HepG2 (cell line): Measurements from ENCODE around the gene DLX3. TPM values are rescaled to one million over a fixed set of nuclear protein-coding genes. Genes with fewer than 3 reads are reported as not detected.

Source experiments
- BHLHE40 ChIP-seq: IDR thresholded peaks from 2 replicates; pipeline ENCODE4 v1.6.1; 2011; ENCODE audit warnings: low read length, improper control_type of control experiment
- CREM ChIP-seq, 2 experiments: sonication (generic) in 1 of 2; formaldehyde crosslinking in 1 of 2; IDR thresholded peaks; 2 replicates each; pipeline versions ENCODE4 v1.4.0 to v1.6.1; 2016 to 2020; ENCODE audit warnings: antibody characterized with exemption in 1 of 2, mild to moderate bottlenecking in 1 of 2, missing genetic modification reagents in 1 of 2
- DBP ChIP-seq: sonication (generic); formaldehyde crosslinking; IDR thresholded peaks from 2 replicates; pipeline ENCODE4 v1.4.0; 2020; ENCODE audit warnings: missing genetic modification reagents; ENCODE audit errors: not compliant biosample characterization
- EEA1 ChIP-seq: sonication (generic); formaldehyde crosslinking; IDR thresholded peaks from 2 replicates; pipeline ENCODE4 v1.5.1; 2020; ENCODE audit warnings: mild to moderate bottlenecking, missing genetic modification reagents, borderline replicate concordance
- ETV5 ChIP-seq: IDR thresholded peaks from 2 replicates; pipeline ENCODE4 v1.6.1; 2018; ENCODE audit warnings: missing biosample characterization, missing genetic modification reagents, inconsistent platforms, borderline replicate concordance
- FOSL1 ChIP-seq: sonication (generic); formaldehyde crosslinking; IDR thresholded peaks from 2 replicates; pipeline ENCODE4 v1.9.0; 2021; ENCODE audit warnings: missing genetic modification reagents, borderline replicate concordance
- FOXO1 ChIP-seq: sonication (generic); formaldehyde crosslinking; IDR thresholded peaks from 2 replicates; pipeline ENCODE4 v1.4.0; 2020; ENCODE audit warnings: missing genetic modification reagents
- GABPA ChIP-seq, 2 experiments: IDR thresholded peaks; 2 replicates each; pipeline ENCODE4 v1.6.1; 2011 to 2016; ENCODE audit warnings: low read depth in 2 of 2, low read length in 1 of 2, missing biosample characterization in 1 of 2, missing genetic modification characterization in 1 of 2
- GABPB1 ChIP-seq: IDR thresholded peaks from 2 replicates; pipeline ENCODE4 v1.6.1; 2016; ENCODE audit warnings: mild to moderate bottlenecking, missing genetic modification reagents, moderate library complexity, missing compliant biosample characterization
- HIVEP1 ChIP-seq: sonication (generic); formaldehyde crosslinking; IDR thresholded peaks from 2 replicates; pipeline ENCODE4 v1.4.0; 2020; ENCODE audit warnings: mild to moderate bottlenecking, missing genetic modification reagents
- MXD4 ChIP-seq: IDR thresholded peaks from 2 replicates; pipeline ENCODE4 v1.6.1; 2016; ENCODE audit warnings: mild to moderate bottlenecking, missing biosample characterization, missing genetic modification reagents
- NPAS2 ChIP-seq: sonication (generic); formaldehyde crosslinking; IDR thresholded peaks from 2 replicates; pipeline ENCODE4 v1.8.0; 2022; ENCODE audit warnings: mild to moderate bottlenecking, missing genetic modification reagents, borderline replicate concordance
- NR2C2 ChIP-seq: sonication (generic); formaldehyde crosslinking; IDR thresholded peaks from 2 replicates; pipeline ENCODE4 v1.4.0; 2020; ENCODE audit warnings: missing genetic modification reagents, mild to moderate bottlenecking, moderate library complexity, borderline replicate concordance
- RFXANK ChIP-seq: IDR thresholded peaks from 2 replicates; pipeline ENCODE4 v1.6.1; 2016
- RXRB ChIP-seq: IDR thresholded peaks from 2 replicates; pipeline ENCODE4 v1.6.1; 2016; ENCODE audit warnings: borderline replicate concordance, missing genetic modification reagents, missing compliant biosample characterization
- SOX5 ChIP-seq: IDR thresholded peaks from 2 replicates; pipeline ENCODE4 v1.6.1; 2016; ENCODE audit warnings: borderline replicate concordance
- TBX3 ChIP-seq: fragments of 450-650 bp; IDR thresholded peaks from 2 replicates; pipeline ENCODE4 v1.6.1; 2017; ENCODE audit warnings: antibody characterized with exemption, mild to moderate bottlenecking, inconsistent platforms, borderline replicate concordance
- TEAD3 ChIP-seq: optimal IDR thresholded peaks from 2 replicates; pipeline ENCODE3; 2016; ENCODE audit warnings: borderline replicate concordance
- ZBTB34 ChIP-seq: sonication (generic); formaldehyde crosslinking; IDR thresholded peaks from 2 replicates; pipeline ENCODE4 v1.8.0; 2022; ENCODE audit warnings: mild to moderate bottlenecking, missing genetic modification reagents
- ZBTB7B ChIP-seq: sonication (generic); formaldehyde crosslinking; IDR thresholded peaks from 2 replicates; pipeline ENCODE4 v1.4.0; 2020; ENCODE audit warnings: missing genetic modification reagents
- ZFX ChIP-seq: sonication (generic); formaldehyde crosslinking; IDR thresholded peaks from 2 replicates; pipeline ENCODE4 v1.4.0; 2020; ENCODE audit warnings: mild to moderate bottlenecking, low read depth, missing genetic modification reagents, moderate library complexity
- polyA plus RNA-seq, 8 experiments: library from polyadenylated mRNA; depleted of rRNA in 3 of 8; stranded (reverse) in 7 of 8; unstranded in 1 of 8; fragments of >200 nt; fragmentation: Illumina TruSeq in 4 of 8; extraction: Trizol in 4 of 8; gene quantifications; 2 replicates each; pipeline versions ENCODE4 v1.2.1 to v1.2.3, GENCODE V29; 2011 to 2016; ENCODE audit warnings: low read depth in 4 of 8, missing spikeins in 1 of 8, mixed read lengths in 1 of 8; ENCODE audit not compliant: insufficient read depth in 1 of 8
- total RNA-seq, 5 experiments: library from RNA; depleted of rRNA; stranded (reverse); fragments of >200 nt; fragmentation: Illumina TruSeq; extraction: Trizol; gene quantifications; 2 replicates each; pipeline ENCODE4 v1.2.3, GENCODE V29; 2016; ENCODE audit warnings: low read depth in 1 of 5
- TF ChIP-seq, protein P1 (sequence below): sonication (generic); formaldehyde crosslinking; conservative IDR thresholded peaks from 2 replicates; pipeline ENCODE4 v1.4.0; 2020; ENCODE audit warnings: missing genetic modification reagents
- TF ChIP-seq, protein P2 (sequence below): IDR thresholded peaks from 2 replicates; pipeline ENCODE4 v1.6.1; 2016; ENCODE audit warnings: low read depth, borderline replicate concordance

Gene DLX3
- total and polyA plus RNA-seq, 2 of the 13 experiments (the other 11 are each of a cell fraction or from before 2014, with no cell fraction given) = 0.03 TPM; not detected in 1

DNA sequence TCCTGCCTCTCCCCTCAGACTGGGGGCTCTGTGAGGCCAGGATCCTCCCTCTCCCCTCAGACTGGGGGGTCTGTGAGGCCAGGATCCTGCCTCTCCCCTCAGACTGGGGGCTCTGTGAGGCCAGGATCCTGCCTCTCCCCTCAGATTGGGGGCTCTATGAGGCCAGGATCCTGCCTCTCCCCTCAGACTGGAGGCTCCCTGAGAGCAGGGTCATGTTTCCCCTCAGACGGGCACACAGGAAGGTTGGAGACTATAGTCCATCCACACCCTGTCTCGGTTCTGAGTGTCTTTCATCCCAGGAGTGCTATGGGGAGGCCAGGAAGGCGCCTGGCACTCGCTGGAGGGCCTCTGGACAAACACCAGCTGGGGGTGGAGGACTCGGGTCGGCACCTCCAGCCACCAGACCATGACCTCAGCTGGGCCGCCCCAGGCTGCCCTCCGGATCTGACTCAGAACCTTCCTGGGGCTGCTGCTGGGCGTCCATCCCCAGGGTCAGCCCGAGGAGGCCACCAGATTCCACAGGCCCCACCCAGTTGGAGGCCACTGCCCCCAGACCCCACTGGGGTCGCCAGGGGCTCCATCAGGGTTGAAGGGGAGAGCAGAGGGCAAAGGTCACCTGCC is 48.0 kb downstream of the DLX3 start (continued):
- TF ChIP-seq NPAS2 (CRISPR knock-in tag) (no peak), ZBTB7B (CRISPR knock-in tag) (peak; percentile 54; the same call in 1 of the 2 replicates), ETV5 (CRISPR knock-in tag) (peak; percentile 70), GABPB1 (CRISPR knock-in tag) (peak; percentile 36; the same call in 1 of the 2 replicates), GABPA (IDR thresholded peaks at IDR 0.05; ENCODE audit: low read depth, low read length) (no peak), GABPA (CRISPR knock-in tag; IDR thresholded peaks at IDR 0.05; ENCODE audit: low read depth) (no peak), ZFX (CRISPR knock-in tag) (no peak), TBX3 (no peak), MXD4 (CRISPR knock-in tag) (no peak), RFXANK (CRISPR knock-in tag) (no peak), HIVEP1 (no peak), RXRB (CRISPR knock-in tag) (0 out of 2 replicates have a peak, but pooled peaks have one; percentile 21), SOX5 (CRISPR knock-in tag) (no peak), NR2C2 (CRISPR knock-in tag) (peak; percentile 18; the same call in 1 of the 2 replicates), EEA1 (CRISPR knock-in tag) (no peak), CREM (IDR thresholded peaks at IDR 0.05) (no peak), CREM (CRISPR knock-in tag; IDR thresholded peaks at IDR 0.05) (no peak), TEAD3 (peak; percentile 16), BHLHE40 (no peak), ZBTB34 (CRISPR knock-in tag) (no peak), DBP (CRISPR knock-in tag) (no peak), FOXO1 (no peak), FOSL1 (CRISPR knock-in tag) (peak; percentile 36; the same call in 1 of the 2 replicates)
- TF ChIP-seq, protein P1, sequence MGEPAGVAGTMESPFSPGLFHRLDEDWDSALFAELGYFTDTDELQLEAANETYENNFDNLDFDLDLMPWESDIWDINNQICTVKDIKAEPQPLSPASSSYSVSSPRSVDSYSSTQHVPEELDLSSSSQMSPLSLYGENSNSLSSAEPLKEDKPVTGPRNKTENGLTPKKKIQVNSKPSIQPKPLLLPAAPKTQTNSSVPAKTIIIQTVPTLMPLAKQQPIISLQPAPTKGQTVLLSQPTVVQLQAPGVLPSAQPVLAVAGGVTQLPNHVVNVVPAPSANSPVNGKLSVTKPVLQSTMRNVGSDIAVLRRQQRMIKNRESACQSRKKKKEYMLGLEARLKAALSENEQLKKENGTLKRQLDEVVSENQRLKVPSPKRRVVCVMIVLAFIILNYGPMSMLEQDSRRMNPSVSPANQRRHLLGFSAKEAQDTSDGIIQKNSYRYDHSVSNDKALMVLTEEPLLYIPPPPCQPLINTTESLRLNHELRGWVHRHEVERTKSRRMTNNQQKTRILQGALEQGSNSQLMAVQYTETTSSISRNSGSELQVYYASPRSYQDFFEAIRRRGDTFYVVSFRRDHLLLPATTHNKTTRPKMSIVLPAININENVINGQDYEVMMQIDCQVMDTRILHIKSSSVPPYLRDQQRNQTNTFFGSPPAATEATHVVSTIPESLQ (CRISPR knock-in tag) = no peak
- TF ChIP-seq, protein P2, sequence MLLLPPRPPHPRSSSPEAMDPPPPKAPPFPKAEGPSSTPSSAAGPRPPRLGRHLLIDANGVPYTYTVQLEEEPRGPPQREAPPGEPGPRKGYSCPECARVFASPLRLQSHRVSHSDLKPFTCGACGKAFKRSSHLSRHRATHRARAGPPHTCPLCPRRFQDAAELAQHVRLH (CRISPR knock-in tag) = no peak
